ENCODE data around the gene TEX9.

Gene TEX9

DNA sequence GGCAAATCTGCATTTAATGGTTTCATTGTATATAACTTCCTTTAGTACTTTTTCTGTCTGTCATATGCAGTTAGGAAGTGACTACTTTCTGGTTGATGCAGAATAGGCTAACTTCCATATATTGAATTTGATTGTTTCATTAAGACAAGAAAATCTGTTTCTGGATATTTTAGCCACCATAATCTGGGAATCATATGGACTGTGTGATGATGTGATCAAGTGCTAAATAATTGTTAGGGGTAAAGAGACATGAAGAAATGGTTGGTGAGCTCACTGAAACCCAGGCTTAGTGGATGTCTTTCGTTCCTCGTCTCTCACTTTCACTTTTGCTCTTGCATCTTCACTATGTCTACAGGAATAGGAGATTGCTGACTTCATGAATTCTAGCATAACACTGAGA, 103.2 kb downstream of the TEX9 start:
- Histone ChIP-seq H3K4me2 (ENCODE audit: low read length) (no peak overlapping the region), H4K91ac (ENCODE audit: low read depth, low read length) (no peak overlapping the region), H2BK5ac (ENCODE audit: low read depth, low read length, poor library complexity) (no peak overlapping the region), H3K23ac (ENCODE audit: low read length) (no peak overlapping the region), H4K8ac (ENCODE audit: low read depth, low read length) (no peak overlapping the region), H3K14ac (ENCODE audit: low read length) (no peak overlapping the region), H2AK5ac (ENCODE audit: low read length) (no peak overlapping the region), H3K36me3 (ENCODE audit: control insufficient read depth in 1 of 2, insufficient read depth in 2 of 2, low read length in 2 of 2) (no peaks in the 10 kb centered on the region), H2BK120ac (ENCODE audit: insufficient read depth, low read length, poor library complexity) (no peak overlapping the region), H3K9me3 (ENCODE audit: insufficient read depth, low read depth, low read length) (no peaks in the 10 kb centered on the region), H4K12ac (ENCODE audit: low read depth, low read length) (no peak overlapping the region), H3K27me3 (ENCODE audit: insufficient read depth, low read length) (no peaks in the 10 kb centered on the region), H3K4ac (ENCODE audit: low read depth, low read length) (no peak overlapping the region), H3K27ac (ENCODE audit: low read depth, low read length) (no peak overlapping the region), H3K79me1 (ENCODE audit: low read length) (no peaks in the 10 kb centered on the region), H3K9ac (ENCODE audit: low read length) (no peak overlapping the region), H2BK12ac (ENCODE audit: low read length) (no peak overlapping the region), H3K18ac (ENCODE audit: low read length) (no peak overlapping the region), H3K4me1 (ENCODE audit: control insufficient read depth in 1 of 2, insufficient read depth in 2 of 2, low read length in 2 of 2) (no peaks in the 10 kb centered on the region), H3K79me2 (ENCODE audit: control insufficient read depth, insufficient read depth, low read length, poor library complexity) (no peaks in the 10 kb centered on the region), H2AFZ (ENCODE audit: insufficient read depth, low read length, poor library complexity) (no peak overlapping the region), H3K4me3 (ENCODE audit: low read depth, low read length) (no peak overlapping the region)
- WGBS (ENCODE audit: extremely low coverage, insufficient coverage, insufficient read length): no CpG with 5 or more reads among the region's 2 CpGs
- DNase-seq: no peak

- Histone ChIP-seq H3K18ac (ENCODE audit: low read length) (no peak overlapping the region), H3K9ac (ENCODE audit: low read length) (no peak overlapping the region), H4K8ac (ENCODE audit: low read depth, low read length) (no peak overlapping the region), H4K12ac (ENCODE audit: low read depth, low read length) (no peak overlapping the region), H3K4ac (ENCODE audit: low read depth, low read length) (no peak overlapping the region), H3K9me3 (ENCODE audit: insufficient read depth, low read depth, low read length) (no peaks in the 10 kb centered on the region), H2BK12ac (ENCODE audit: low read length) (no peak overlapping the region), H3K4me3 (ENCODE audit: low read depth, low read length) (no peak overlapping the region), H3K23ac (ENCODE audit: low read length) (peak overlapping the region; percentile 99), H3K4me2 (ENCODE audit: low read length) (no peak overlapping the region), H3K4me1 (ENCODE audit: control insufficient read depth in 1 of 2, insufficient read depth in 2 of 2, low read length in 2 of 2) (no peaks in the 10 kb centered on the region), H2AK5ac (ENCODE audit: low read length) (no peak overlapping the region), H3K27ac (ENCODE audit: low read depth, low read length) (no peak overlapping the region), H3K14ac (ENCODE audit: low read length) (no peak overlapping the region), H3K79me1 (ENCODE audit: low read length) (no peaks in the 10 kb centered on the region), H2BK5ac (ENCODE audit: low read depth, low read length, poor library complexity) (no peak overlapping the region), H3K36me3 (ENCODE audit: control insufficient read depth in 1 of 2, insufficient read depth in 2 of 2, low read length in 2 of 2) (no peaks in the 10 kb centered on the region), H3K27me3 (ENCODE audit: insufficient read depth, low read length) (no peaks in the 10 kb centered on the region), H3K79me2 (ENCODE audit: control insufficient read depth, insufficient read depth, low read length, poor library complexity) (no peaks in the 10 kb centered on the region), H2AFZ (ENCODE audit: insufficient read depth, low read length, poor library complexity) (no peak overlapping the region), H2BK120ac (ENCODE audit: insufficient read depth, low read length, poor library complexity) (no peak overlapping the region), H4K91ac (ENCODE audit: low read depth, low read length) (no peak overlapping the region)
- DNase-seq: no peak
Observed at GRCh38 chr15:56469483-56469882, 104.3 kb downstream of the TEX9 start.

DNA sequence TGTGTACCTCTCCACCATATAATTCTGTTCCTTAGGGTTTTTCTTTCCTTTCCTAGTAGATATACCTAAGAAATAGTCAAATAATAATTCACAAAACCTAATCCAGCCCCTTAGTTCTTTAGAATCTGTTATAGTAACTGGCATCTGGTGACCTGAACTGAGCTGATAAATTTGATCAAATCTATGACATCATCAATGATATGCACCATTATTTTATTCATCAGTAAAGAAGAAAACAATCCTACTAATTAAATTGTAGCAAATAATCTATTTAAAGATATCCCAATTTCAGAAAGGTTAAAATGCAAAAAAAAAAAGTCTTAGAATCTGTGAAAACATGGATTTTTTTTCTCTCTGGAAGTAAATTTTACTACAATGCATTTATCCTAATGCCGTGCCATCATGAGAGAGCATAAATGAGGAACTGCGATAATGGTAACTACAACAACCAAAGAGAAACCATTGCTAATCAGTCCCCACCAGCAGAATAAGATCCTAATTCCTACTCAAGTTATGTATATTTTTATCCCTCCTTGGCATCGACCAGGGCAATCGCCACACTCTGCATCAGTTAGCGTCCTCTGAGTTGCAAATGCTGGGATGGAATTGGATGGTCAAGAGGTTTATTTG, 106.3 kb downstream of the TEX9 start:
- no peak overlapping the region for H2BK12ac ChIP-seq (ENCODE audit: low read length)
- no peak overlapping the region for H3K9ac ChIP-seq (ENCODE audit: low read length)
- no peak overlapping the region for H4K8ac ChIP-seq (ENCODE audit: low read depth, low read length)
- no CpG with 5 or more reads among the region's 5 CpGs for WGBS (ENCODE audit: extremely low coverage, insufficient coverage, insufficient read length)
- no peak overlapping the region for H3K27ac ChIP-seq (ENCODE audit: low read depth, low read length)
- H2BK120ac ChIP-seq (ENCODE audit: insufficient read depth, low read length, poor library complexity): no peak overlapping the region
- DNase-seq: no peak
- H2BK5ac ChIP-seq (ENCODE audit: low read depth, low read length, poor library complexity): no peak overlapping the region
- H3K4me2 ChIP-seq (ENCODE audit: low read length): no peak overlapping the region
- no peaks in the 10 kb centered on the region for H3K9me3 ChIP-seq (ENCODE audit: insufficient read depth, low read depth, low read length)
- H3K23ac ChIP-seq (ENCODE audit: low read length): no peak overlapping the region
- no peak overlapping the region for H3K18ac ChIP-seq (ENCODE audit: low read length)
- no peak overlapping the region for H4K12ac ChIP-seq (ENCODE audit: low read depth, low read length)
- no peaks in the 10 kb centered on the region for H3K79me1 ChIP-seq (ENCODE audit: low read length)
- no peak overlapping the region for H2AFZ ChIP-seq (ENCODE audit: insufficient read depth, low read length, poor library complexity)
- no peak overlapping the region for H3K4ac ChIP-seq (ENCODE audit: low read depth, low read length)
- no peaks in the 10 kb centered on the region for H3K27me3 ChIP-seq (ENCODE audit: insufficient read depth, low read length)
- H4K91ac ChIP-seq (ENCODE audit: low read depth, low read length): no peak overlapping the region
- H3K79me2 ChIP-seq (ENCODE audit: control insufficient read depth, insufficient read depth, low read length, poor library complexity): no peaks in the 10 kb centered on the region
- H3K4me3 ChIP-seq (ENCODE audit: low read depth, low read length): no peak overlapping the region
- no peaks in the 10 kb centered on the region for H3K4me1 ChIP-seq (ENCODE audit: control insufficient read depth in 1 of 2, insufficient read depth in 2 of 2, low read length in 2 of 2)
- no peak overlapping the region for H3K14ac ChIP-seq (ENCODE audit: low read length)
- H3K36me3 ChIP-seq (ENCODE audit: control insufficient read depth in 1 of 2, insufficient read depth in 2 of 2, low read length in 2 of 2): no peaks in the 10 kb centered on the region
- no peak overlapping the region for H2AK5ac ChIP-seq (ENCODE audit: low read length)

- no peak overlapping the region for H2BK120ac ChIP-seq (ENCODE audit: insufficient read depth, low read length, poor library complexity)
- no peak overlapping the region for H3K4ac ChIP-seq (ENCODE audit: low read depth, low read length)
- H3K4me3 ChIP-seq (ENCODE audit: low read depth, low read length): no peak overlapping the region
- no peak overlapping the region for H3K9ac ChIP-seq (ENCODE audit: low read length)
- no peak overlapping the region for H3K27ac ChIP-seq (ENCODE audit: low read depth, low read length)
- H3K4me2 ChIP-seq (ENCODE audit: low read length): no peak overlapping the region
- H3K27me3 ChIP-seq (ENCODE audit: insufficient read depth, low read length): no peaks in the 10 kb centered on the region
- no peak overlapping the region for H4K8ac ChIP-seq (ENCODE audit: low read depth, low read length)
- H3K79me2 ChIP-seq (ENCODE audit: control insufficient read depth, insufficient read depth, low read length, poor library complexity): no peaks in the 10 kb centered on the region
- no peak overlapping the region for H3K23ac ChIP-seq (ENCODE audit: low read length)
- H2AK5ac ChIP-seq (ENCODE audit: low read length): no peak overlapping the region
- no peaks in the 10 kb centered on the region for H3K79me1 ChIP-seq (ENCODE audit: low read length)
- DNase-seq: no peak
- H3K14ac ChIP-seq (ENCODE audit: low read length): no peak overlapping the region
- no CpG with 5 or more reads among the region's 2 CpGs for WGBS (ENCODE audit: extremely low coverage, insufficient coverage, insufficient read length)
- H3K9me3 ChIP-seq (ENCODE audit: insufficient read depth, low read depth, low read length): no peaks in the 10 kb centered on the region
- H3K36me3 ChIP-seq (ENCODE audit: control insufficient read depth in 1 of 2, insufficient read depth in 2 of 2, low read length in 2 of 2): no peaks in the 10 kb centered on the region
- H2AFZ ChIP-seq (ENCODE audit: insufficient read depth, low read length, poor library complexity): no peak overlapping the region
- no peak overlapping the region for H2BK12ac ChIP-seq (ENCODE audit: low read length)
- no peak overlapping the region for H4K12ac ChIP-seq (ENCODE audit: low read depth, low read length)
- no peak overlapping the region for H2BK5ac ChIP-seq (ENCODE audit: low read depth, low read length, poor library complexity)
- H3K18ac ChIP-seq (ENCODE audit: low read length): no peak overlapping the region
- no peaks in the 10 kb centered on the region for H3K4me1 ChIP-seq (ENCODE audit: control insufficient read depth in 1 of 2, insufficient read depth in 2 of 2, low read length in 2 of 2)
- no peak overlapping the region for H4K91ac ChIP-seq (ENCODE audit: low read depth, low read length)
Observed at GRCh38 chr15:56472278-56472677, 107.1 kb downstream of the TEX9 start.
